ENCODE results near the gene EIF4ENIF1.
A peak's percentile ranks its signal among the peaks of the same experiment; 100 is the strongest.
"Not testable (repeated sequence)": the region's sequence is repeated elsewhere in the genome, so short reads cannot be mapped to it uniquely, and the experiment has no call there.

EIF4ENIF1 gene

DNA sequence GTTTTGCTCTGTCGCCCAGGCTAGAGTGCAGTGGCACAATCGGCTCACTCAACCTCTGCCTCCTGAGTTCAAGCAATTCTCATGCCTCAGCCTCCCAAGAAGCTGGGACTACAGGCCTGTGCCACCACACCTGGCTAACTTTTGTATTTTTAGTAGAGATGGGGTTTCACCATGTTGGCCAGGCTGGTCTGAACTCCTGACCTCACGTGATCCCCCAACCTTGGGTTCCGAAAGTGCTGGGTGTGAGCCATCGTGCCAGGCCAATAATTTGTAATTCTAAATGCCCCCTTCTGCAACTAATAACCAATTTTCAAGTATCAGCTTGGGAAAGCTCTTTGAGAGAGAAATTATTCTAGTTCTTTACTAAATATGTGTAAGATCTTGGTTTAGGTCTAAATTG, 3.7 kb upstream of the EIF4ENIF1 start:
- not testable (repeated sequence) for DNase-seq (ENCODE audit: low read depth)

DNA sequence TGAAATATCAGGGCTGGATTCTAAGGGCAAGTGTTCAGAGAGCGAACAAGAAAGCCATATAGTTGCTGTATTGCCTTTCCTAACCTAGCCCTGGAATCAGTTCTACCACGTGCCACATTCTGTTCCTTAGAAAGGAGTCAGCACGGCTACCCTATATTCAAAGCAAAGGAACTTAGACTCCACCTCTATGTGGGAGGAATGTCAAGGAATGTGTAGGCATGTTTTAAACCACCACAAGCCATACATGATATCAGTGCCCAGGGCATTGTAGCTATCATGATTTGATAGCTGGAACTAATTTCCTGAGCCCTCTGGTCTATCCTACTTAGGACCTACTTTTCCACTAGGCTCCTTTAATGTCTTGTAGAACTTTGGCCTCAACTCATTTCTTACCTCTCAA, 2.5 kb upstream of the EIF4ENIF1 start:
- DNase-seq (ENCODE audit: low read depth): no peak

GRCh38 chr22:31491218-31491962, 1.7 kb upstream of the EIF4ENIF1 start:
- DNase-seq (ENCODE audit: low read depth): no peak

GRCh38 chr22:31490496-31490925, 869 bp upstream of the EIF4ENIF1 start:
- DNase-seq (ENCODE audit: low read depth): peak; percentile 48

GRCh38 chr22:31488988-31489617, 539 bp downstream of the EIF4ENIF1 start:
- no peak for DNase-seq (ENCODE audit: low read depth)

GRCh38 chr22:31488346-31488883, 1.2 kb downstream of the EIF4ENIF1 start:
- DNase-seq (ENCODE audit: low read depth): no peak

DNA sequence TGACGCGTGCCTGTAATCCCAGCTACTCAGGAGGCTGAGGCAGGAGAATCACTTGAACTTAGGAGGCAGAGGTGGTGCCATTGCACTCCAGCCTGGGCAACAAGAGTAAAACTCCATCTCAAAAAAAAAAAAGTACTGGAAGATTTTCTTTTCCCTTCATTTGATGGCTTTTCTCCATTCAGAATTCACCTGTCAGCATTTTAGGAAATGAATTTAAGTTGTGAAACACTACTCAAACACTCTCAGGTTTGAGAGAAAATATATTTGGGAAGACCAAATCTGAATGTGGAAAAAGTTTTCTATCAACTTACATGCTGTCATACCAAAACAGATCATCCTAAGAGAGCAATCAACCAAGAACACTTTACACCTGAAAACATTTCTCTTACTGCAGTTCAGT, 2.7 kb downstream of the EIF4ENIF1 start:
- no peak for DNase-seq (ENCODE audit: low read depth)

DNA sequence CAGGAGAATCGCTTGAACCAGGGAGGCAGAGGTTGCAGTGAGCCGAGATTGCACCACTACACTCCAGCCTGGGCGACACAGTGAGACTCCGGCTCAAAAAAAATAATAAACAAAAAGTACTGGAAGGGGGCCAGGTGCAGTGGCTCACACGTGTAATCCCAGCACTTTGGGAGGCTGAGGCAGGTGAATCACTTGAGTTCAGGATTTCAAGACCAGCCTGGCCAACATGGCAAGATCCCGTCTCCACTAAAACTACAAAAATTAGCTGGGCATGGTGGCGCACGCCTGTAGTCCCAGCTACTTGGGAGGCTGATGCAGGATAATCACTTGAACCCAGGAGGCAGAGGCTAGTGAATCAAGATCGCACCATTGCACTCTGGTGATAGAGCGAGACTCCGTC, 3.3 kb downstream of the EIF4ENIF1 start:
- not testable (repeated sequence) for DNase-seq (ENCODE audit: low read depth)

DNA sequence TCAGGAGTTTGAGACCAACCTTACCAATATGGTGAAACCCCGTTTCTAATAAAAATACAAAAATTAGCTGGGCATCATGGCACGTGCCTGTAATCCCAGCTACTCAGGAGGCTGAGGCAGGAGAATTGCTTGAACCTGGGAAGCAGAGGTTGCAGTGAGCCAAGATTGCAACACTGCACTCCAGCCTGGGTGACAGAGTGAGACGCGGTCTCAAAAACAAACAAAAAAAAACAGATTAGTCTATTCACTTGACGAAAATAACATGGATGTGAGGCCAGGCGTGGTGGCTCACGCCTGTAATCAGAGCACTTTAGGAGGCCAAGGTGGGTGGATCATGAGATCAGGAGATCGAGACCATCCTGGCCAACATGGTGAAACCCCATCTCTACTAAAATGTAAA, 7.2 kb downstream of the EIF4ENIF1 start:
- not testable (repeated sequence) for DNase-seq (ENCODE audit: low read depth)

DNA sequence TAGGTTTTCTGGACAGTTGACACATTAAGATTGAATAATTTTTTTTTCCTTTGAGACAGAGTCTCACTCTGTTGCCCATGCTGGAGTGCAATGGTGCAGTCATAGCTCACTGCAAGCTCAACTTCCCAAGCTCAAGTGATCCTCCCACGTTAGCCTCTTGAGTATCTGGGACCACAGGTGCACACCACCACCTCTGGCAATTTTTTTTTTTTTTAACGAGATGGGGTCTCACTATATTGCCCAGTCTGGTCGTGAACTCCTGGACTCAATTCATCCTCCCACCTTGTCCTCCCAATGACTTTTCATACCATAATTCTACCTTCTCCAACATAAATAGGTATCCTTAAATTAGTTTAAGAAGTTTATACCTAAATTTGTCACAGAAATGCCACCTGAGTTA, 8.5 kb downstream of the EIF4ENIF1 start:
- DNase-seq (ENCODE audit: low read depth): no peak

DNA sequence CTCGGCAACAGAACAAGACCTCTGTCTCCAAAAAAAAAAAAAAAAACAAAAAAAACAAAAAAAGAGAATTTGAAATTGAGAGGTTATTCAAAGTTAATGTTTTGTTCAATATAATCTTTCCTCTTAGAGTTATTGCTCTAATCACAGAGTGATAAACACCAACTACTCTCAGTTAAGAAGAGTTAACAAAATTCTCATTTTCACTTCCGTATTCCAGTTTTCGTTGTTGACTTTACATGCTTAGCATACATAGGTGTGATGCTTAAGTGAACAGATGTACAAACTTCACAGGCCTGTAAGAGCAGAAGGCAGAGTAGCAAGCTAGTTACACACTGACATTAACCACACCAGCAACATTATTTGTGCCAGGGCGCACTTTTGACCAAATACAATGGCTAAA, 12.3 kb downstream of the EIF4ENIF1 start:
- no peak for DNase-seq (ENCODE audit: low read depth)

- no peak for DNase-seq (ENCODE audit: low read depth)
Observed at GRCh38 chr22:31475800-31476199, 13.8 kb downstream of the EIF4ENIF1 start.

- DNase-seq (ENCODE audit: low read depth): no peak
Observed at GRCh38 chr22:31474743-31475142, 14.9 kb downstream of the EIF4ENIF1 start.

GRCh38 chr22:31465307-31465706, 24.3 kb downstream of the EIF4ENIF1 start:
- no peak for DNase-seq (ENCODE audit: low read depth)

GRCh38 chr22:31461699-31462098, 27.9 kb downstream of the EIF4ENIF1 start:
- DNase-seq (ENCODE audit: low read depth): no peak

GRCh38 chr22:31451709-31452571, 37.7 kb downstream of the EIF4ENIF1 start:
- peak; percentile 18 for DNase-seq (ENCODE audit: low read depth)

GRCh38 chr22:31449506-31449905, 40.1 kb downstream of the EIF4ENIF1 start:
- no peak for DNase-seq (ENCODE audit: low read depth)

DNA sequence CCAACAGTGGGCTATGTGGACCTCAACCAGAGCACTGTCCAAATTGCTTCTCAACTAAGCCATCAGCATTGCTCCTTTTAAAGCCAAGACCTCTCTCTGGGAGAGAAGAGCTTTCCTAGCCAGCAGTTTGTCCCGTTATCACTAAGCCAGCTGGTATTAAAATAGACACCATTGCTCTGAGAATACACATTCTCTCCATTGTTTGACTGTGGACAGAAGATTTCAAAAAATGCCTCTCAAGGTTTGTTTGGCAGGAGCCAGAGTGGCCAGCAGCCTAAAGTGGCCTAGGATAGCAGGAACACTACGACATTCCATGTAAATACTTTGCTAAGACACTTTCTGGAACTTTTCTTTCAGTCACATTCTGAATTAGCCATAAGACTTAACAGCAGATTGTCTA, 41.3 kb downstream of the EIF4ENIF1 start:
- DNase-seq (ENCODE audit: low read depth): no peak

DNA sequence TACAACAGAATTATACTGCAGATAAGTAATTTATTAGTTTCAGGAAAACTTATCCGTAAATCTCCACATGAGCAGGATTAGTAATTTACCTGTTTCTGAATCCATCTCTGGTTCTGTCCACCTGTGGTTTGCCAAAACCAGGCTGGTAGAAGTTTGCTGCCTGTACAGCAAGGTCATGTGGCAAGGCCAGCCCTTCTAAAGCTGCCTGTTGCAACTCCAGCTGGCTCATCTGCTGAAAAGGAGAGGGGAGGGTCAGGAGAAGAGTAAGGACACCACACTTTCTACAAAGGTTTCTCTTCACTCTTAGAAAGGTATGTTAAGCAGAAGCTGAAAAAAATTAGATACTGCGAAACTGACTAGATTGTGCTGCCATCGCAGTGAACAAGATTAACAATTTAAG, 42.3 kb downstream of the EIF4ENIF1 start:
- DNase-seq (ENCODE audit: low read depth): no peak

- DNase-seq (ENCODE audit: low read depth): no peak
Observed at GRCh38 chr22:31446767-31447166, 42.9 kb downstream of the EIF4ENIF1 start.

- DNase-seq (ENCODE audit: low read depth): no peak
Observed at GRCh38 chr22:31446208-31446607, 43.4 kb downstream of the EIF4ENIF1 start.

- no peak for DNase-seq (ENCODE audit: low read depth)
Observed at GRCh38 chr22:31445642-31446041, 44.0 kb downstream of the EIF4ENIF1 start.

- DNase-seq (ENCODE audit: low read depth): no peak
Observed at GRCh38 chr22:31443516-31443915, 46.1 kb downstream of the EIF4ENIF1 start.

All from HS-5 (cell line).